Esophagus muscularis mucosa (tissue), 4 donors: Measurements from ENCODE around the gene LTA4H. TPM values are rescaled to one million over a fixed set of nuclear protein-coding genes. Genes with fewer than 3 reads are reported as not detected.

ENCODE experiments used
- total RNA-seq, 4 donors: library from RNA; depleted of rRNA; stranded (reverse); fragments of >200 nt; gene quantifications; one replicate each; pipeline versions ENCODE4 v1.1.0 to v1.2.1, GENCODE V29; 2016

LTA4H gene
- total RNA-seq, 4 donors from 2014 or later: 47.8 to 75.0 (median 64.5) TPM

Other genes starting within 250 kb of the LTA4H start
- gene NTN4, start 244.8 kb downstream of the LTA4H start, total RNA-seq: 10 to 100 TPM; 46.7 to 73.1 (median 52.7) TPM
- 1 to 10 TPM; 5.6 to 9.6 (median 6.4) TPM for gene SNRPF, start 176.6 kb downstream of the LTA4H start, total RNA-seq
- gene CCDC38, start 93.0 kb downstream of the LTA4H start, total RNA-seq: under 1 TPM in 1 of 4 donors, not detected in 3; 0.17 TPM
- under 1 TPM in 3 of 4 donors, not detected in 1; 0.17 to 0.66 (median 0.52) TPM for gene AMDHD1, start 92.3 kb downstream of the LTA4H start, total RNA-seq
- gene HAL, start 39.2 kb downstream of the LTA4H start, total RNA-seq: 1 to 10 TPM in 1 of 4 donors, not detected in 3; 1.2 TPM
- gene ELK3, start 158.8 kb upstream of the LTA4H start, total RNA-seq: 10 to 100 TPM; 13.7 to 26.9 (median 25.7) TPM